Measurements from ENCODE around the gene RALGPS1.

- TF ChIP-seq, protein P1, sequence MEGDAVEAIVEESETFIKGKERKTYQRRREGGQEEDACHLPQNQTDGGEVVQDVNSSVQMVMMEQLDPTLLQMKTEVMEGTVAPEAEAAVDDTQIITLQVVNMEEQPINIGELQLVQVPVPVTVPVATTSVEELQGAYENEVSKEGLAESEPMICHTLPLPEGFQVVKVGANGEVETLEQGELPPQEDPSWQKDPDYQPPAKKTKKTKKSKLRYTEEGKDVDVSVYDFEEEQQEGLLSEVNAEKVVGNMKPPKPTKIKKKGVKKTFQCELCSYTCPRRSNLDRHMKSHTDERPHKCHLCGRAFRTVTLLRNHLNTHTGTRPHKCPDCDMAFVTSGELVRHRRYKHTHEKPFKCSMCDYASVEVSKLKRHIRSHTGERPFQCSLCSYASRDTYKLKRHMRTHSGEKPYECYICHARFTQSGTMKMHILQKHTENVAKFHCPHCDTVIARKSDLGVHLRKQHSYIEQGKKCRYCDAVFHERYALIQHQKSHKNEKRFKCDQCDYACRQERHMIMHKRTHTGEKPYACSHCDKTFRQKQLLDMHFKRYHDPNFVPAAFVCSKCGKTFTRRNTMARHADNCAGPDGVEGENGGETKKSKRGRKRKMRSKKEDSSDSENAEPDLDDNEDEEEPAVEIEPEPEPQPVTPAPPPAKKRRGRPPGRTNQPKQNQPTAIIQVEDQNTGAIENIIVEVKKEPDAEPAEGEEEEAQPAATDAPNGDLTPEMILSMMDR (IDR thresholded peaks at IDR 0.05) = no peak
- TF ChIP-seq POLR2A (IDR thresholded peaks at IDR 0.05) (no peak), EP300 (IDR thresholded peaks at IDR 0.05) (peak in 1 of 4 donors; percentile 13)
These were observed 135.0 kb downstream of the RALGPS1 start for GRCh38 chr9:127049581-127049980.
